A549 (cell line): ENCODE data around the gene GPR155.

ENCODE experiments used
- CTCF ChIP-seq: fragments of >200 bp; sonication (Bioruptor Twin); formaldehyde crosslinking; IDR thresholded peaks from 3 replicates; pipeline ENCODE4 v1.5.1; 2016
- ELK1 ChIP-seq: fragments of 150-350 bp; IDR thresholded peaks from 2 replicates; pipeline ENCODE4 v1.6.1; 2014; ENCODE audit warnings: low read depth, mild to moderate bottlenecking, low read length
- EP300 ChIP-seq, 2 experiments: fragments of >200 bp; sonication (Bioruptor Twin); formaldehyde crosslinking; IDR thresholded peaks; 2 replicates in 1 of 2; 3 replicates in 1 of 2; pipeline ENCODE4 v1.6.1; 2016 to 2017
- HOXA7 ChIP-seq: fragments of 250-450 bp; sonication (Bioruptor Pico); IDR thresholded peaks from 2 replicates; pipeline ENCODE4 v1.5.0; 2020; ENCODE audit warnings: mild to moderate bottlenecking, moderate library complexity
- JUN ChIP-seq, 2 experiments: fragments of >200 bp; sonication (Bioruptor Twin); formaldehyde crosslinking; IDR thresholded peaks; 2 replicates in 1 of 2; 3 replicates in 1 of 2; pipeline ENCODE4 v1.6.1; 2016 to 2017
- JUNB ChIP-seq: fragments of >200 bp; sonication (Bioruptor Twin); formaldehyde crosslinking; IDR thresholded peaks from 2 replicates; pipeline ENCODE4 v1.6.1; 2016
- MAX ChIP-seq: IDR thresholded peaks from 2 replicates; pipeline ENCODE4 v1.6.1; 2012
- MYC ChIP-seq: IDR thresholded peaks from 2 replicates; pipeline ENCODE4 v1.6.1; 2012; ENCODE audit warnings: mild to moderate bottlenecking, inconsistent platforms, low read length, improper control_type of control experiment, borderline replicate concordance
- PBX3 ChIP-seq: IDR thresholded peaks from 2 replicates; pipeline ENCODE4 v1.6.1; 2012
- RCOR1 ChIP-seq: fragments of 150-350 bp; IDR thresholded peaks from 2 replicates; pipeline ENCODE4 v1.6.1; 2014; ENCODE audit warnings: antibody characterized with exemption, low read length, low read depth

GRCh38 chr2:174527101-174527721, 40.4 kb upstream of the GPR155 start:
- TF ChIP-seq HOXA7 (no peak), EP300 (IDR thresholded peaks at IDR 0.05) (no peak), MAX (no peak), ELK1 (no peak), JUNB (no peak), CTCF (no peak), PBX3 (no peak), JUN (IDR thresholded peaks at IDR 0.05) (no peak), MYC (no peak), RCOR1 (no peak)
